MV-4-11 (cell line): ENCODE results near the gene DCTPP1.

Source experiments
- DNase-seq: peaks from one replicate; lab custom pipeline; 2025; lab: John Stamatoyannopoulos, UW

DCTPP1 gene

DNA sequence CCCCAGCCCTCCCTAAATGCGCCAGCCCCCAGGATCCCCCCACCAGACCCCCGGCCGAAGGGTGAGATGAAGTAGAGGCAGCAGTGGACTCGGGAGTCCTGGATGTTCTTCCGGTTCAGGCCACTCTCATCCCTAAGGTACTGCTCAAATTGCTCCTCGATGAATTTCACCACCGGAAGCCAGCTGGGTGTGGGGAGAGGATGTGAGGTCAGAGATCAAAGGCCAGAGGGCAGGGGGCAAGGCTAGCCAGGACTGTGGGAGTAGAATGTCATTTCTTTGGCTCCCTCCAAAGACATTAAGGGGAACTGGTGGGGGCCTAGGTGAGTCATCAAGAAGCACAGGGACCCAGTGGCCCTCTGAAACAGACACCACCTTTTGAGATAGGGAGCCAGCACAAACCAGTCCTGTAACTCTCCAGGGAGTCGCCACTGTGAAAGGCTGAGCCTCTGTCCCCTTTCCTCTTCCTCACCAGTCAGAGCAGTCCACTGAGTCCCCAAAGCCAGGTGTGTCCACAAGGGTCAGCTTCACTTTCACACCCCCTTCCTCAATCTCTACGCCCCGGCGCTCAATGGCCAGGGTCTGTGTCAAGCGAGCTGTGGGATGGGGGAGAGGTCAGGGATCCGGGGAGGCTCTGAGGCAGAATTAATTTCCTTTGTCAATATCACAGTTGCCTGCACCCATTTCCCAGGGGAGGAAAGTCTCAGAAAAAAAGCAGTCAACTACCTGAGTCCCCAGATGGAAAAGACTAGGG is 48.4 kb downstream of the DCTPP1 start:
- no peak for DNase-seq

GRCh38 chr16:30380803-30381208 is 49.0 kb downstream of the DCTPP1 start:
- DNase-seq = no peak

DNA sequence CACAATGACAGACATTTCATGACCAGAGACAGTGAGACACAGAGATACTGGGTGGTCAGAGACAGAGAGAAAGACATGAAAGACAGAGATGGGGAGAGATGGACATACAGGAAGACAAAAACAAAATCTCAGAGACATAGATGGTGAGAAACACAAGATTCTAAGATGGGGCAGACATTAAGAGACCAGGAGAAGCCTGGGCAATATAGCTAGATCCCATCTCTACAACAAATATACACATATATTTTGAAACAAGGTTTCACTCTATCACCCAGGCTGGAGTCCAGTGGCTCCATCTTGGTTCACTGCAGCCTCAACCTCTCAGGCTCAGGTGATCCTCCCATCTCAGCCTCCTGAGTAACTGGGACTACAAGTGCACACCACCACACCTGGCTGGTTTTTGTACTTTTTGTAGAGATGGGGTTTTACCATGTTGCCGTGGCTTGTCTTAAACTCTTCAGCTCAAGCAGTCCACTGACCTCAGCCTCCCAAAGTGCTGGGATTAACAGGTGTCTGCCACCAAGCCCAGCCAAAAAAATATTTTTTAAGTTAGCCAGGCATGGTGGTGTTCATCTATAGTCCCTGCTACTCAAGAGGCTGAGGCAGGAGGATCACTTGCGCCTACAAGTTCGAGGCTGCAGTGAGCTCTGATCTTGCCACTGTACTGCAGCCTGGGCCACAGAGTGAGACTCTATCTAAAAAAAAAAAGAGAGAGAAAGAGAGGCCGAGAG is 49.6 kb downstream of the DCTPP1 start:
- no peak for DNase-seq

DNA sequence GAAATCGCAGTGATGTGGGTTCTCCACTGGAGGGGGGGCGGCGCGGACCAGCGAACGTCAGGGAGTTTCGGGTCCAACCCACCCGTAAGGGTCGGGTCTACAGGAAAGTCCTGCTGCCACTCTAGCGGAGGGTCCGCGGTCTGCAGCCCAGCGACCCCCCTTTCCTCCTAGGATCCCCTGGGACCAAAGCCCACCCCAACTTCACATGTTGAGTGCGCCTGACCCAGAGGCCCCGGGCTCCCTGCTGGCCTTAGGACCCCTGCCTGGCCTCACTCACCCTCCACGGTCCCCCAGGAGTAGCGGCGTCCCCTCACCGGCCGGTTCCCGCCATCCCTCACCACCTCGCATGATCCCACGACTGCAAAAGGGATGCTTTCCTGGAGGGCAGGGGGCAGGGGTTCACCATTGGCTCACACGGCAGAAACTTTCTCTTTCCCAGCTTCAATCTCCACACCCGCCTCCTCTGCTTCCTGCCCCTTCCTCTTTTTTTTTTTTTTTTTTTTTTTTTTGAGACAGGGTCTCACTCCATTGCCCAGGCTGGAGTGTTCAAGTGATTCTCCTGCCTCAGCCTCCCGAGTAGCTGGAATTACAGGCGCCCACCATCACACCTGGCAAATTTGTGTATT is 50.6 kb downstream of the DCTPP1 start:
- DNase-seq = no peak

GRCh38 chr16:30378236-30379157 is 51.3 kb downstream of the DCTPP1 start:
- peak; percentile 96 for DNase-seq

GRCh38 chr16:30377812-30378235 is 52.0 kb downstream of the DCTPP1 start:
- DNase-seq = peak; percentile 80

DNA sequence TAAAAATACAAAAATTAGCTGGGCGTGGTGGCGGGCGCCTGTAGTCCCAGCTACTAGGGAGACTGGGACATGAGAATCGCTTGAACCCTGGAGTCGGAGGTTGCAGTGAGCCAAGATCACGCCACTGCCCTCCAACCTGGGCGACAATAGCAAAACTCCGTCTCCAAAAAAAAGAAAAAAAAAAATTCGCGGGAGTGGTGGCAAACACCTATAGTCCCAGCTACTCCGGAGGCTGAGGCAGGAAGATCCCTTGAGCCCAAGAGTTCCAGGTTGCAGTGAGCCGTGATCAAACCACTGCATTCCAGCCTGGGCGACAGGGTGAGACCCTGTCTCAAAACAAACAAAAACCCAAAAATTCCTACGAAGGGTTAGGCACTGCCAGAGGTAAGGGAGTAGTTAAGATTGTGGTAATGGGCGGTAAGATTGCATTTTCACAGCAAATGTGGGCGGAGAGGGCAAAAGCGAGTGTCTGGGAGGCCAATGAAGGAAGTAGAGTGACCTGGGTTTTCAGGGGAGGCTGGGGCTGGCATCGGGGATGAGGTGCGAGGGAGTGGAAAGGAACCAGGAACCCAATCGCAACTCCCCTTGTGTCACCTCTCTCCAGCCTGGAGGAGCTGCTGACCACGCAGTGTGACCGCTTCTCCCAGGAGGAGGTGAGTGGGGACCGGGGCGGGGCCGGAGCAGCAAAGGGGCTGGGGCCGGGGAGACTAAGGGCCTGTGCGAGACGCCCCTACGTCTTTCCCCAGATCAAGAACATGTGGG is 52.6 kb downstream of the DCTPP1 start:
- DNase-seq = no peak

- no peak for DNase-seq
Observed at GRCh38 chr16:30376461-30376902, 53.3 kb downstream of the DCTPP1 start.

GRCh38 chr16:30375864-30376263 is 54.0 kb downstream of the DCTPP1 start:
- DNase-seq = no peak

DNA sequence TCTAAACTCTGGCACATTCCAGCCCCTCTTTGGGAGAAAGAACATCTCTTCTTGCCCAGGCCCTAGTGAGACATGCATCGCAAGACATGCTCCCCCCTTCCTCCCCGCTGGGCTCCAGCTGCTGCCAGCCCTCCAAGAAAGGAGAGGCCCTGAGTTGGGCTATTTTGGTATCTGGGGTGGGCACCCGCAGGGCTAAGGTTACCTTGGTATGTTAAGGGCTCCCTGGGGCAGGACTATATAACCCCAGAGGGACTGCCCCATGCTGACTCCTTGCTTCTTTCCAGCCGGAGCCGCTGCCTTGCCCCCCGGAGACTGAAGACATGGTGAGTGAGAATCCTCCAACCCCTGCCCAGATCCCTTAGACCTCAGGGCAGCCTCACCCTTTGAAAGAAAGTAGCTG is 55.3 kb downstream of the DCTPP1 start, which contains the start of gene MYL11:
MYL11 (plus strand) TSS at position 265 of the 400 bp plus-strand sequence; CDS start at position 321, 56 bp downstream.
- no peak for DNase-seq
